ENCODE data around the gene KRTAP10-1. TPM values are rescaled to one million over a fixed set of nuclear protein-coding genes. Genes with fewer than 3 reads are reported as not detected.

KRTAP10-1 gene
- total and polyA plus RNA-seq, 2 experiments from 2014 or later, result not detected

- Histone ChIP-seq H3K27me3 (no peaks in the 10 kb centered on the region), H3K4me3 (no peak overlapping the region), H3K9me3 (ENCODE audit: low read depth) (no peaks in the 10 kb centered on the region), H3K27ac (no peak overlapping the region), H3K4me1 (ENCODE audit: low read depth) (no peaks in the 10 kb centered on the region), H3K36me3 (no peaks in the 10 kb centered on the region)
- no peak for TF ChIP-seq CTCF (IDR thresholded peaks at IDR 0.05; ENCODE audit: low read depth, low read length)
- DNase-seq (ENCODE audit: low read depth in 1 of 2, low spot score in 1 of 2), result no peak
These were observed 1.8 kb downstream of the KRTAP10-1 start for GRCh38 chr21:44537930-44538911.

DNA sequence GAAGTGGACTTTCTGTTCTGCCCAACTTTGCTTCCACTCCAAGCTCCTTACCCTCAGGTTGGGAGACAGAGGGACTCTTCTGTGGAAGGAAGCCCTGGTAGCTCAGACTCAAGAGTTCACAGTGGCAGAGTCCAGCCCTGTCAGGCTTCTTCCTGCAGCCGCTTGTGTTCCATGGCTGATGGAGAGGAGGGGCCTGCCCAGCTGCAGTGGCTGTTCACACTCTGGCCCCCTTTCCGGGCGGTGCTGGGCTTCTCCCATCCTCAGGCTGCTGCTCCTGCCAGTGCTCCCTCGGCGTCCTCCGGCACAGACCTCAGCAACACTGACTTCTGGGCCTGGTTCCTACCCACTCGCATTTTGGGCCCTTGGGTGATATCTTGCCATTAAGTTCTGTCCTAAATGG, 4.0 kb downstream of the KRTAP10-1 start:
- Histone ChIP-seq H3K27ac (no peak overlapping the region), H3K4me1 (ENCODE audit: low read depth) (no peaks in the 10 kb centered on the region), H3K9me3 (ENCODE audit: low read depth) (no peaks in the 10 kb centered on the region), H3K27me3 (no peaks in the 10 kb centered on the region), H3K36me3 (no peaks in the 10 kb centered on the region), H3K4me3 (no peak overlapping the region)
- TF ChIP-seq CTCF (IDR thresholded peaks at IDR 0.05; ENCODE audit: low read depth, low read length), result no peak
- no peak for DNase-seq (ENCODE audit: low read depth in 1 of 2, low spot score in 1 of 2)

- Histone ChIP-seq H3K4me3 (no peak overlapping the region), H3K4me1 (ENCODE audit: low read depth) (no peaks in the 10 kb centered on the region), H3K36me3 (no peaks in the 10 kb centered on the region), H3K27me3 (no peaks in the 10 kb centered on the region), H3K27ac (no peak overlapping the region), H3K9me3 (ENCODE audit: low read depth) (no peaks in the 10 kb centered on the region)
- DNase-seq (ENCODE audit: low read depth in 1 of 2, low spot score in 1 of 2), result no peak
- TF ChIP-seq CTCF (IDR thresholded peaks at IDR 0.05; ENCODE audit: low read depth, low read length), result no peak
These were observed 5.3 kb downstream of the KRTAP10-1 start for GRCh38 chr21:44534688-44535087.

- Histone ChIP-seq H3K36me3 (no peaks in the 10 kb centered on the region), H3K4me1 (ENCODE audit: low read depth) (no peaks in the 10 kb centered on the region), H3K27ac (no peak overlapping the region), H3K27me3 (no peaks in the 10 kb centered on the region), H3K9me3 (ENCODE audit: low read depth) (no peaks in the 10 kb centered on the region), H3K4me3 (no peak overlapping the region)
- no peak for TF ChIP-seq CTCF (IDR thresholded peaks at IDR 0.05; ENCODE audit: low read depth, low read length)
- no peak for DNase-seq (ENCODE audit: low read depth in 1 of 2, low spot score in 1 of 2)
These were observed 5.9 kb downstream of the KRTAP10-1 start for GRCh38 chr21:44533891-44534627.

DNA sequence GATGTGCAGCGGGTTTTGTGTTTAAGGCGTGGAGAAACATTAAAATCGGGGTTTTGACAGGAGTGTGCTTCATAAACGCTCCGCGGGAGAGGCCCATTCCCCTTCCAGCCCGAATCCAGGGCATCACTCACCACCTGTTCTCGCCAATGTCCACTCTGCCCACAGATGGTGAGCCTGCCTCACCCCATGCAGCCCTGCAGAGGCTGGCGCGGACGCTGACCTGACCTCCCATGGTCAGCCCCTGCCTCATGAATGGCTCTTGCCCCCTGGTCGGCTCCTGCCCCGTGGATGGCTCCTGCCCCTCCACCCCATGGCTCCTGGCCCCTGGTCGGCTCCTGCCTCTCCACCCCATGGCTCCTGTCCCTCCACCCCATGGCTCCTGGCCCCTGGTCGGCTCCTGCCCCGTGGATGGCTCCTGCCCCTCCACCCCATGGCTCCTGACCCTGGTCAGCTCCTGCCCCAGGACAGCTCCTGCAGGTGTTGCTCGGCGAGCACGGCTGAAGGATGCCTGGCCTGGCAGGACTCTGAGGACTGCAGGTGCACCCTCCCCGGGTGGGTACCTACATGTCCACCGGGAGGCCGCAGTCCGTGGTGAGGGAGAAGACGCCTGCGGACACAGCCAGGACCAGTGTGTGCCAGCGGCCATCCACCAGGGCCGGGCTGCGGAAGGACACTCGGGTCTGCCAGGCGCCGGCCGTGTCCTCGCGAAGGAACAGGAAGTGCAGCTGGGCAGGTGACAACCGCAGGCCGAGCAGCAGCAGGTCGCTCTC, 6.7 kb downstream of the KRTAP10-1 start:
- DNase-seq (ENCODE audit: low read depth in 1 of 2, low spot score in 1 of 2), result no peak
- Histone ChIP-seq H3K9me3 (ENCODE audit: low read depth) (no peaks in the 10 kb centered on the region), H3K27ac (no peak overlapping the region), H3K27me3 (no peaks in the 10 kb centered on the region), H3K4me3 (no peak overlapping the region), H3K36me3 (no peaks in the 10 kb centered on the region), H3K4me1 (ENCODE audit: low read depth) (no peaks in the 10 kb centered on the region)
- no peak for TF ChIP-seq CTCF (IDR thresholded peaks at IDR 0.05; ENCODE audit: low read depth, low read length)
